ENCODE results near the gene CXCR6. TPM values are rescaled to one million over a fixed set of nuclear protein-coding genes. Genes with fewer than 3 reads are reported as not detected.

The CXCR6 gene
- total and polyA plus RNA-seq, 2 donors (not counting 1 experiment from before 2014, with no cell fraction given), result not detected

- no peak overlapping the region for H2AFZ ChIP-seq (ENCODE audit: low read length)
- H3K79me2 ChIP-seq (ENCODE audit: control insufficient read depth, insufficient read depth, low read length), result no peaks in the 10 kb centered on the region
- no peaks in the 10 kb centered on the region for H3K27me3 ChIP-seq (ENCODE audit: control insufficient read depth, insufficient read depth, low read length)
- DNase-seq (ENCODE audit: low read depth in 2 of 2), result peak in 1 of 2 donors; percentile 59
- H3K4me2 ChIP-seq (ENCODE audit: extremely low read depth, insufficient read depth, low read length), result no peak overlapping the region
- H4K20me1 ChIP-seq (ENCODE audit: control insufficient read depth, extremely low read depth, insufficient read depth, low read length), result no peaks in the 10 kb centered on the region
- H3K9ac ChIP-seq (ENCODE audit: insufficient read depth, low read length), result no peak overlapping the region
- H3K4me1 ChIP-seq (ENCODE audit: control insufficient read depth, extremely low read depth, insufficient read depth, low read length), result no peaks in the 10 kb centered on the region
- no peaks in the 10 kb centered on the region for H3K9me3 ChIP-seq (ENCODE audit: control insufficient read depth, insufficient read depth, low read depth, low read length)
- TF ChIP-seq EZH2 (IDR thresholded peaks at IDR 0.05; ENCODE audit: low read length, missing control alignments), result no peak
- TF ChIP-seq CTCF (conservative IDR thresholded peaks at IDR 0.05 in 1 of 2, IDR thresholded peaks at IDR 0.05 in 1 of 2; ENCODE audit: low read depth in 1 of 2, low read length in 2 of 2), result no peak
- H3K36me3 ChIP-seq (ENCODE audit: control insufficient read depth, insufficient read depth, low read length), result peaks cover 26% of the 10 kb centered on the region
- no peak overlapping the region for H3K4me3 ChIP-seq (replicated peaks in 1 of 4; ENCODE audit: control extremely low read depth in 1 of 4, insufficient read depth in 1 of 4, low read depth in 3 of 4, low read length in 4 of 4)
- H3K27ac ChIP-seq (ENCODE audit: insufficient read depth, low read length), result no peak overlapping the region
Observed at GRCh38 chr3:45958321-45958791, 15.1 kb downstream of the CXCR6 start.

DNA sequence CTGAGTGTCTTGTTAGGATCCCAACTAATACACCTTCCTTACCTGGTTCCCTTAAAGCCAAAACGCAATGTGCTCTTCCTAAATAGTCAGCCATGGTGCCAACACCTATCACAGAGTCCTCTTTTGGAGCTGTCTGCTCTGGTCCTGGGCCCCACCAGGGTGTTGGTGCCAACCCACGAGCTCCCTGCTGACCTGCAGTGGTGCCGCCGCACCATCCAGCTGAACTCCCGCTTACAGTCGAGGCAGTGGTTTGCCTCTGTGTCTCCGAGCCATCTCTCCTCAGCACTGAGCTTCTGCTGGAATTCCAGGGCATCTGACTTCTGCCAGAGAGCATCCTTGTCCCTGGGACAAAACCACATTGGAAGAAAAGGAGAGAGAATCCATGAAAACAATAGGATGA is 15.9 kb downstream of the CXCR6 start:
- Histone ChIP-seq H2AFZ (ENCODE audit: low read length) (no peak overlapping the region), H3K79me2 (ENCODE audit: control insufficient read depth, insufficient read depth, low read length) (no peaks in the 10 kb centered on the region), H3K4me1 (ENCODE audit: control insufficient read depth, extremely low read depth, insufficient read depth, low read length) (no peaks in the 10 kb centered on the region), H3K9ac (ENCODE audit: insufficient read depth, low read length) (no peak overlapping the region), H3K27me3 (ENCODE audit: control insufficient read depth, insufficient read depth, low read length) (no peaks in the 10 kb centered on the region), H3K27ac (ENCODE audit: insufficient read depth, low read length) (no peak overlapping the region), H3K4me2 (ENCODE audit: extremely low read depth, insufficient read depth, low read length) (no peak overlapping the region), H3K9me3 (ENCODE audit: control insufficient read depth, insufficient read depth, low read depth, low read length) (no peaks in the 10 kb centered on the region), H4K20me1 (ENCODE audit: control insufficient read depth, extremely low read depth, insufficient read depth, low read length) (no peaks in the 10 kb centered on the region), H3K4me3 (replicated peaks in 1 of 4; ENCODE audit: control extremely low read depth in 1 of 4, insufficient read depth in 1 of 4, low read depth in 3 of 4, low read length in 4 of 4) (no peak overlapping the region), H3K36me3 (ENCODE audit: control insufficient read depth, insufficient read depth, low read length) (peaks cover 20% of the 10 kb centered on the region)
- no peak for TF ChIP-seq EZH2 (IDR thresholded peaks at IDR 0.05; ENCODE audit: low read length, missing control alignments)
- TF ChIP-seq CTCF (conservative IDR thresholded peaks at IDR 0.05 in 1 of 2, IDR thresholded peaks at IDR 0.05 in 1 of 2; ENCODE audit: low read depth in 1 of 2, low read length in 2 of 2), result no peak
- no peak for DNase-seq (ENCODE audit: low read depth in 2 of 2)

DNA sequence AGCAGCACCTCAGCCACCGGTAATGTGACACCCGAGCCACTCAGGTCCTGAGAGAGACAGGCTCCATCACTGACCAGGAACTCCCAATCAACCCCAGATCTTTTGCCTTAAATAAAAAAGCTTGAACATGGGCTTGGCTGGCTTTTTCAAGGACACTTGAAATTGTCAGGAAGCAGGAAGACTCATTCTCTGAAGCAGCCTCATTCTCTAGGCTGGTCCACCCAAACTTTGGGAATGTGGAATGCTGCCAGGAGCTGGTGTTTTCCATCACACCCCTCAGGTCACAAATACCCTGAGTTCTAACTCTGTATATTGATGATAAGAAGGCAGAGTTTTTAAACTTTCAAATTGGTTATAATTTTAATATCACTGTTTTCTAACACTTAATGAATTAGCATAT is 17.0 kb downstream of the CXCR6 start:
- peak in 1 of 2 donors; percentile 37 for DNase-seq (ENCODE audit: low read depth in 2 of 2)
- H3K36me3 ChIP-seq (ENCODE audit: control insufficient read depth, insufficient read depth, low read length), result peaks cover 13% of the 10 kb centered on the region
- no peak for TF ChIP-seq CTCF (conservative IDR thresholded peaks at IDR 0.05 in 1 of 2, IDR thresholded peaks at IDR 0.05 in 1 of 2; ENCODE audit: low read depth in 1 of 2, low read length in 2 of 2)
- no peak for TF ChIP-seq EZH2 (IDR thresholded peaks at IDR 0.05; ENCODE audit: low read length, missing control alignments)

More for the DNA sequence above, 17.0 kb downstream of the CXCR6 start:
- H3K27me3 ChIP-seq (ENCODE audit: control insufficient read depth, insufficient read depth, low read length), result no peaks in the 10 kb centered on the region
- no peaks in the 10 kb centered on the region for H4K20me1 ChIP-seq (ENCODE audit: control insufficient read depth, extremely low read depth, insufficient read depth, low read length)
- no peak overlapping the region for H3K27ac ChIP-seq (ENCODE audit: insufficient read depth, low read length)
- no peak overlapping the region for H2AFZ ChIP-seq (ENCODE audit: low read length)
- no peaks in the 10 kb centered on the region for H3K9me3 ChIP-seq (ENCODE audit: control insufficient read depth, insufficient read depth, low read depth, low read length)
- H3K79me2 ChIP-seq (ENCODE audit: control insufficient read depth, insufficient read depth, low read length), result no peaks in the 10 kb centered on the region
- H3K9ac ChIP-seq (ENCODE audit: insufficient read depth, low read length), result no peak overlapping the region
- H3K4me2 ChIP-seq (ENCODE audit: extremely low read depth, insufficient read depth, low read length), result no peak overlapping the region
- H3K4me1 ChIP-seq (ENCODE audit: control insufficient read depth, extremely low read depth, insufficient read depth, low read length), result no peaks in the 10 kb centered on the region
- no peak overlapping the region for H3K4me3 ChIP-seq (replicated peaks in 1 of 4; ENCODE audit: control extremely low read depth in 1 of 4, insufficient read depth in 1 of 4, low read depth in 3 of 4, low read length in 4 of 4)
